Activated CD4-positive, alpha-beta T cell treated with anti-CD3 and anti-CD28 coated beads for 48 hours (primary cell): ENCODE measurements around the gene PLXDC2.

Experiments used
- DNase-seq: peaks from one replicate; pipeline ENCODE4 v3.0.0-alpha.2; 2020

Gene PLXDC2

GRCh38 chr10:20073167-20073566 is 256.9 kb downstream of the PLXDC2 start:
- no peak for DNase-seq

- DNase-seq, result no peak
Measured at GRCh38 chr10:20075713-20076112, 259.5 kb downstream of the PLXDC2 start.

DNA sequence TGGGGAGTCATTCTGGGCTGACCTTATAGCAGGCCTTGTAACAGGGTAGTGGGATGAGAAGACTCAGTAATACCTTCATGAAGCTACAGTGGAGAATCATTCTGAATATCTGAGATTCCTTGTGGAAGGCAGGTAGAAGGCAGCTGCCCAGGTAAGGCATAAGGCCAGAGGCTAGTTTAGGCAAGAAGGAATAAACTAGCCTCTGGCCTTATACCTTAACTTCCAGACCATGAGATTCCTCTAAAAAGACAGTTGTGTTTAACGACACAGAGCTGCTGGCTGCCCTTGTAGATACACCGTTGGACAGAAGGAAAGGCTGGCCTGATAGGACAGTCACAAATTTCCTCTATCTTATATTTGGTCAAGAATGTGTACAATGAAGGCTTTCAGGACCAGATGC is 268.2 kb downstream of the PLXDC2 start:
- DNase-seq, result no peak

- DNase-seq, result no peak
Measured at GRCh38 chr10:20085115-20085514, 268.9 kb downstream of the PLXDC2 start.

- DNase-seq, result no peak
Measured at GRCh38 chr10:20087353-20087752, 271.1 kb downstream of the PLXDC2 start.

DNA sequence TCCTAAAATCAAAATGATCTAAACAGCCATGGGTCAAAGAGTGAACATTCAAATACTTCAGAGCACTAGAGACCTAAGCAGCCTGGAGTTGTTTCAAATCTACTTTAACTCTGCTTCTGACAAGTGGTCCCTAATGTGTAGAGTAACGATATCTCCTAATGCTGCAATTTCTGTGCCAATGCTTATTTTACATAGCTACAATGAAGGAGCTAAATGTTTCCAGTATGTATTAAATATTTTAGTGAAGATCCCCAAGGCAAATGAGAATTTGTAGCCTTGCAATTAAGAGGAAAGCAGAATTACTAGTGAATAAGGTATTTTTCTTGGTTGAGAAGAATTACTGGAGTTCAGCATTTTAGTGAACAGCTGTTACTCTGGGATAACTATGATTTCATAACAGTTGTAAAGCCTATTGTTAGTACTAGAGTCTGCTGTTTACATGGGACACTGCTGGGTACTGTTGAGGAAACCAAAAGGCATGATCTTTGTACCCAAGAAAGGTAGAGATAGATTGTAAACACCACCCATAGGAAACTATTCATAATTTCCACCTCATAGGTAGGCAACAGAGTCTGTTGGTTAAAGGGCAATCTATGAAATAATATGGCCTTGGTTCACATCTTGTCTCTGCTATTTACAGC is 271.9 kb downstream of the PLXDC2 start:
- DNase-seq, result no peak

DNA sequence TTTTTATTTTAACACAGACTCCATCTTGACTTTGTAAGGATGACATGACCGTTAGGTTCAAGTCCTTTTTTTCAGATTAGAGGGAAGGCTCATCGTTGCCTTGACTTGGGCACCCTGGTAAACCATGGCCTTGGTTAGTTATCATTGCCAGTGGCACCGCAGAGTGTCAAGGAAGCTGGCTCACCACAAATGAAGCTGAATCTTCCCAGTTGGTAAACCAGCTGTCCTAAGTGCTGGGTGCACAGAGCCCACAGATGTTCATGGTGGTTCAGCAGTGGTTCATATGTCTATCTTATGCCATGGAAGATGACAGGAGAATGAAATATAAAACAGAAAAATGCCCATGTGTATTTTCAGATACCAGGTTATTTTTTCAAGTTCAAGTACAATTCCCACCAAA is 273.6 kb downstream of the PLXDC2 start:
- no peak for DNase-seq

- no peak for DNase-seq
Measured at GRCh38 chr10:20090831-20091230, 274.6 kb downstream of the PLXDC2 start.

DNA sequence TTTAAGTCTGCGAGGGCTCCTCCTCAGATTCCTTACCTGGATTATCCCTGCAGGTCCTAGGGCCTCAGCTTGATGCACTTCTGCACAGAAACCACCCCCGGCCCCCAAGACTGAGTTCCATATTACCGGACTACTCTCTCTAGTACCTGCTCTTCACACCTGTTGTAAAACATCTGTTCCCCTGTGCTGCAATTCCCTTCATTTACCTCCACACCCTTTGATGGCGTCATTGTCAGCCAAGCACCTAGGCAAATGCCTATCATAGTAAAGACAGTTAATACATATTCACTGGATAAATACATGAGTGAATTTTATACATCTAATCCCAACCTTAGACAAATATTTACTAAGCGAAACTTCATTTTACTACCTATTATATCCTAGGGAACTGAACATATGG is 275.5 kb downstream of the PLXDC2 start:
- DNase-seq, result no peak

GRCh38 chr10:20093600-20093999 is 277.4 kb downstream of the PLXDC2 start:
- DNase-seq, result no peak

DNA sequence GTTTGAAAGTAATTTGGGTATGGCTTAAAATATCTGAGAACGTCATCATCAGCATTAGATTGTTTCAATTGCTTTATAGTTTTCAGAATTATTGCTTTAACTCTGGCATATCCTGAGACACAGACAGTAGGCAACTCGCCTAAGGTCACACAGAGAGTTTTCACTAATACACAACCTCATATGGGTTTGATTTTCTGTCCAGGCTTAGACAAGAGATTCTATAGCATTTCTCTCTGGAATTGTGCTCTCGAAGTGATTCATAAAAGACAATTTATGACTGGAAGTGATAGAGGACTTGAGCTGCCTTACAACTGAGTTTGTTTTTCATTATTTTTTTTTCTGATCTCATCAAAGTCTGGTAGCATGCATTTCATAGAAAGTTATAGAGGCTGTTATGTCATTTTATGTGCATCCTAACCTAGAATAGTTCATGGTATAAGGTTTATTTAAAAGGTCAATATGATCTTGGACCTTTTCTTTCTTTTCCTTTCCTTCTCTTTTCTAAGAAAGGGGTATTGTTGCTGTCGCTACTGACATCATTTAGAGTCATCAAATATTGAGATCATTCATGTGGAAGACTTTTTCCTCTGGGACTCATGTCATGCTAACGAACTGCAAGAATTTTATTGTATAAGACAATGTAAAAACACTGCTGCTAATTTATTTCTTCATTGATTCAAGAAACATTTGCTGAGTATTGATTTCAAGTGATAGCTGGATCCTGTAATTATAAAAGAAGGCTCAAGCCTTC is 278.2 kb downstream of the PLXDC2 start:
- DNase-seq, result no peak

- no peak for DNase-seq
Measured at GRCh38 chr10:20100171-20100570, 283.9 kb downstream of the PLXDC2 start.

- no peak for DNase-seq
Measured at GRCh38 chr10:20105236-20105635, 289.0 kb downstream of the PLXDC2 start.

- no peak for DNase-seq
Measured at GRCh38 chr10:20105931-20106330, 289.7 kb downstream of the PLXDC2 start.

GRCh38 chr10:20108021-20108420 is 291.8 kb downstream of the PLXDC2 start:
- no peak for DNase-seq

- DNase-seq, result no peak
Measured at GRCh38 chr10:20109613-20110012, 293.4 kb downstream of the PLXDC2 start.

DNA sequence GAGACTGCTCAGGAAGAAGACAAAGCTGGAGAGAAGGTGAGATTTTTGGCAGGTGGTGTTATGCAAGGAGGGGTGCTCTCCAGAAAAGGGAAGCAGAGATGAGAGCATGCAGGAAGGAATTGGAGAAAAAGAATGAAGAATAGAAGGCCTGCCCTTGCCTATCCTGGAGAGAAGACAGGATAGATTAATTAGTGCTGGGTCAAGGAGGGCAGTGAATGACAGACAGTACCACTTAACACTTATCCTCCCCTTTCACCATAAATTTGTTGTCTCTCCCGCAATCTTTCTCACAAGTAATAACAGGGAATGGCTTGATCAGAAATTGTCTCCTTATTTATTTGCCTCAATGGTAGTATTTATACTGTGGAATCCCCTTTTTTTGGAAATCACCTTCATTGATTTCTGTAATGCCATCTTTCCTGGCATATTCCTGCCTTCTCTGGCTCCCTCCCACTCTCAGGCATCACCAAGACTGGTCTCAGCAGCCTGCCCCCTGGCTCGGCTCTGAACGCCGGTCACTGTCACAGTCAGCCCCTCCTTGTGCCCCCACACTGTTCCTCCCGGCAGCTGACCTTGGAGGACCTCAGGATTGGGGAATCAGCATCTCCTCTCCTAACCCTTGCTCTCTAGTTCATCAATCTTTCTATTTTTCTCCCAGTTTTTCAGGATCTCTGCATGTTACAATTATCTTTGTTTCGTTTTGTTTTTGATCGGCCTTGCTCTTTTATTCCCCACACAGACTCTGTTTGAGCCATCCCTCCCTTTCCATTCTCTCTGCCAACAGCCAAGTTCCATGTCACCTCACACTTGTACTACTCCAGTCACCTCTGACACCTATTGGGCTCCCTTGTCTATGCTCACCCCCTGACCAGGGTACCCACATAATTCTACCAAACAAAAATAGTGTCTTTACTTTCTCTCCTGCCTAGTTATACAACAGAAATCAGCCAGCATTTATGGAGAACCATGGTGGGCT is 294.2 kb downstream of the PLXDC2 start:
- no peak for DNase-seq

- DNase-seq, result no peak
Measured at GRCh38 chr10:20114179-20114578, 297.9 kb downstream of the PLXDC2 start.

- no peak for DNase-seq
Measured at GRCh38 chr10:20115894-20116293, 299.7 kb downstream of the PLXDC2 start.

DNA sequence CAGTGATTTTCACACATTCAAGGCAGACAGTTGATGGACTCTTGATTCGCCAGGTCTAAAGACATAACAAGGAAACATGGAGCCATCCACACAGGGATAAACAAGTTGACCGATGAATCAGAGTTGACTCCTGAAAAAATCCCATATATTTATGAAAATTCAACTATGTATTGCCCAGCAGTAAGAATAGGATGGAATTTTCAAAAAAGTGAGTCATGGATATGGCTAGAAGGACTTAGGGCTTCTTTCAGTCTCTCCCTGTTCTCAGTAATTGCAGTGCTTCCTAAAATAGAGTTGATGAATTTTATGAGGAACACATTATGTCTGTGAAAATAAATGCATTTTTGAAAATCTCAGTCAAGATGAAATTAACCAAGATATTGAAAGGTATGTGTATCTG is 301.2 kb downstream of the PLXDC2 start:
- DNase-seq, result no peak

DNA sequence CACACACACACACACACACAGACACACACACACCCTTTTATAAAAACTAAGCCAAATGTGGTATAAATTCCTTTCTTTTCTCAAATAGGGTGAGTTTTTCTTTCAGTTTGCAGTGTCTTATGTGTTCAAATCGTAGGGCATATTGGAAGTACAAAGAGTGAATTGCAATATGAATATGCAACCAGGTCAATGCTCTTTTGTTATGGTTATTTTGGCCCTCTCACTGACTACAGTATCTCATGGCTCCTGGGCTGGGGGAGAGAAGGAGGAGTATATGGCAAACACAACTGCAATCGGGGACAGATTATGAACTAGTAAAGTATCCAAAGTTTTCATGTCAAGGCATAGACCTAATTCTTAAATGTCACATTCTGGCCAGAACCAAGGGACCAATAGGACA is 301.9 kb downstream of the PLXDC2 start:
- DNase-seq, result no peak

- DNase-seq, result no peak
Measured at GRCh38 chr10:20128811-20129210, 312.6 kb downstream of the PLXDC2 start.

DNA sequence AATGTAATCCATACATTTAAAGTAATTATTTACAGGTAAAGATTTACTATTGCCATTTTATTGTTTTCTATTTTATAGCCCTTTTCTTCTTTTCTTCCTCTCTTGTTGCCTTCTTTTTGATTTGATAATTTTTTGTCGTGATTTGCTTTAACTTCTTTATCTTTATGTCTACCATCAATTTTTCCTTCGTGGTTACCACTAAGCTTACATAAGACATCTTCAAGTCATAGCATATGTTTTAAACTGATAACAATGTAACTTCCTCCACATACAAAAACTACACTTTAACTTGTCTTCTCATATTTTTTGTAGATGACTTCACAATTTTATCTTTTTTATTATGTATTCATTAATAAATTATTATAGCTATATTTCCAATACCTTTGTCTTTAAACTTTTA is 316.6 kb downstream of the PLXDC2 start:
- no peak for DNase-seq
